Left forelimb (tissue), 1 donor: ENCODE data around the gene MYO15A.

Experiments used
- DNase-seq: peaks from one replicate; pipeline ENCODE4 v3.0.0-alpha.2; 2018; ENCODE audit warnings: low spot score

MYO15A gene

GRCh38 chr17:18102640-18103039 lies 5.9 kb upstream of the MYO15A start:
- DNase-seq = no peak

- no peak for DNase-seq
Observed at GRCh38 chr17:18105027-18105426, 3.5 kb upstream of the MYO15A start.

GRCh38 chr17:18105595-18105994 lies 3.0 kb upstream of the MYO15A start:
- no peak for DNase-seq

- no peak for DNase-seq
Observed at GRCh38 chr17:18106211-18106610, 2.3 kb upstream of the MYO15A start.

- no peak for DNase-seq
Observed at GRCh38 chr17:18107061-18107790, 1.3 kb upstream of the MYO15A start.

GRCh38 chr17:18107971-18108370 lies 585 bp upstream of the MYO15A start:
- no peak for DNase-seq

GRCh38 chr17:18109935-18110485 lies 1.5 kb downstream of the MYO15A start:
- DNase-seq = no peak

GRCh38 chr17:18110636-18111145 lies 2.1 kb downstream of the MYO15A start:
- no peak for DNase-seq

GRCh38 chr17:18111330-18111971 lies 2.9 kb downstream of the MYO15A start:
- no peak for DNase-seq

GRCh38 chr17:18115517-18115916 lies 7.0 kb downstream of the MYO15A start:
- no peak for DNase-seq

- no peak for DNase-seq
Observed at GRCh38 chr17:18116078-18116477, 7.5 kb downstream of the MYO15A start.

- DNase-seq = no peak
Observed at GRCh38 chr17:18117533-18117932, 9.0 kb downstream of the MYO15A start.

- DNase-seq = no peak
Observed at GRCh38 chr17:18117982-18118975, 9.7 kb downstream of the MYO15A start.

GRCh38 chr17:18119166-18119745 lies 10.7 kb downstream of the MYO15A start:
- DNase-seq = no peak

- DNase-seq = no peak
Observed at GRCh38 chr17:18119938-18120337, 11.4 kb downstream of the MYO15A start.

GRCh38 chr17:18120461-18121017 lies 12.0 kb downstream of the MYO15A start:
- no peak for DNase-seq

GRCh38 chr17:18121144-18121910 lies 12.8 kb downstream of the MYO15A start:
- no peak for DNase-seq

GRCh38 chr17:18122990-18123753 lies 14.6 kb downstream of the MYO15A start:
- DNase-seq = no peak

GRCh38 chr17:18124345-18125126 lies 16.0 kb downstream of the MYO15A start:
- DNase-seq = no peak
